Muscle layer of colon (tissue), 2 donors: ENCODE measurements around the gene JAKMIP3.
A peak's percentile ranks its signal among the peaks of the same experiment; 100 is the strongest.

ENCODE experiments used
- H3K27ac ChIP-seq: one replicate; pipeline ENCODE4 v1.7.0; 2013; ENCODE audit warnings: low read depth, mild to moderate bottlenecking, low read length, moderate library complexity
- H3K27me3 ChIP-seq, 2 donors: one replicate each; pipeline ENCODE4 v1.7.0; 2013; ENCODE audit warnings: low read length in 2 of 2, mild to moderate bottlenecking in 2 of 2; ENCODE audit not compliant: insufficient read depth in 2 of 2, control insufficient read depth in 1 of 2
- H3K36me3 ChIP-seq: one replicate; pipeline ENCODE4 v1.7.0; 2013; ENCODE audit warnings: mild to moderate bottlenecking, low read length; ENCODE audit not compliant: insufficient read depth
- H3K4me1 ChIP-seq: one replicate; pipeline ENCODE4 v1.7.0; 2013; ENCODE audit warnings: mild to moderate bottlenecking, low read length; ENCODE audit not compliant: insufficient read depth
- H3K4me3 ChIP-seq, 2 donors: one replicate each; pipeline ENCODE4 v1.7.0; 2013; ENCODE audit warnings: low read length in 2 of 2, low read depth in 1 of 2, mild to moderate bottlenecking in 1 of 2, moderate library complexity in 1 of 2
- H3K9ac ChIP-seq: one replicate; pipeline ENCODE4 v1.7.0; 2013; ENCODE audit warnings: low read length
- H3K9me3 ChIP-seq: one replicate; pipeline ENCODE4 v1.7.0; 2013; ENCODE audit warnings: mild to moderate bottlenecking, low read length
- donor health status: abdominal sarcoma.
- donor health status: Adenocarcinoma of cecum.

Gene JAKMIP3

GRCh38 chr10:132059760-132060508 lies 5.8 kb upstream of the JAKMIP3 start:
- H3K4me1 ChIP-seq = no peaks in the 10 kb centered on the region
- H3K9me3 ChIP-seq = no peaks in the 10 kb centered on the region
- H3K9ac ChIP-seq = no peak overlapping the region
- H3K27ac ChIP-seq = no peak overlapping the region
- H3K27me3 ChIP-seq = no peaks in the 10 kb centered on the region
- H3K36me3 ChIP-seq = no peaks in the 10 kb centered on the region
- H3K4me3 ChIP-seq = no peak overlapping the region

- Histone ChIP-seq H3K36me3 (no peaks in the 10 kb centered on the region), H3K27me3 (no peaks in the 10 kb centered on the region), H3K9me3 (no peaks in the 10 kb centered on the region), H3K4me3 (no peak overlapping the region), H3K9ac (no peak overlapping the region), H3K27ac (no peak overlapping the region), H3K4me1 (peaks cover 5% of the 10 kb centered on the region)
Measured at GRCh38 chr10:132061030-132061429, 4.7 kb upstream of the JAKMIP3 start.

- no peak overlapping the region for H3K27ac ChIP-seq
- H3K9ac ChIP-seq = no peak overlapping the region
- peaks cover 8% of the 10 kb centered on the region for H3K4me1 ChIP-seq
- no peaks in the 10 kb centered on the region for H3K36me3 ChIP-seq
- H3K9me3 ChIP-seq = no peaks in the 10 kb centered on the region
- no peak overlapping the region for H3K4me3 ChIP-seq
- no peaks in the 10 kb centered on the region for H3K27me3 ChIP-seq
Measured at GRCh38 chr10:132061465-132061864, 4.3 kb upstream of the JAKMIP3 start.

- no peak overlapping the region for H3K27ac ChIP-seq
- H3K4me1 ChIP-seq = peaks cover 12% of the 10 kb centered on the region
- no peaks in the 10 kb centered on the region for H3K9me3 ChIP-seq
- H3K9ac ChIP-seq = no peak overlapping the region
- no peaks in the 10 kb centered on the region for H3K36me3 ChIP-seq
- H3K4me3 ChIP-seq = no peak overlapping the region
- no peaks in the 10 kb centered on the region for H3K27me3 ChIP-seq
Measured at GRCh38 chr10:132062116-132062515, 3.6 kb upstream of the JAKMIP3 start.

- no peak overlapping the region for H3K4me3 ChIP-seq
Measured at GRCh38 chr10:132062641-132063390, 2.9 kb upstream of the JAKMIP3 start.

GRCh38 chr10:132063432-132063831 lies 2.3 kb upstream of the JAKMIP3 start:
- Histone ChIP-seq H3K4me3 (no peak overlapping the region), H3K27me3 (no peaks in the 10 kb centered on the region), H3K36me3 (no peaks in the 10 kb centered on the region), H3K4me1 (peaks cover 12% of the 10 kb centered on the region), H3K9ac (no peak overlapping the region), H3K27ac (no peak overlapping the region), H3K9me3 (no peaks in the 10 kb centered on the region)

More at GRCh38 chr10:132062641-132063390, 2.9 kb upstream of the JAKMIP3 start:
- no peak overlapping the region for H3K9ac ChIP-seq
- no peaks in the 10 kb centered on the region for H3K36me3 ChIP-seq
- no peaks in the 10 kb centered on the region for H3K9me3 ChIP-seq
- H3K4me1 ChIP-seq = peaks cover 12% of the 10 kb centered on the region
- H3K27ac ChIP-seq = no peak overlapping the region
- no peaks in the 10 kb centered on the region for H3K27me3 ChIP-seq

GRCh38 chr10:132064082-132064755 lies 1.5 kb upstream of the JAKMIP3 start:
- H3K27me3 ChIP-seq = no peaks in the 10 kb centered on the region
- no peak overlapping the region for H3K4me3 ChIP-seq
- H3K27ac ChIP-seq = no peak overlapping the region
- no peaks in the 10 kb centered on the region for H3K36me3 ChIP-seq
- H3K9ac ChIP-seq = no peak overlapping the region
- peaks cover 12% of the 10 kb centered on the region for H3K4me1 ChIP-seq
- H3K9me3 ChIP-seq = no peaks in the 10 kb centered on the region

GRCh38 chr10:132064771-132065437 lies 842 bp upstream of the JAKMIP3 start:
- Histone ChIP-seq H3K4me1 (peaks cover 12% of the 10 kb centered on the region), H3K27me3 (no peaks in the 10 kb centered on the region), H3K4me3 (peak overlapping the region in 1 of 2 donors; percentile 83), H3K36me3 (no peaks in the 10 kb centered on the region), H3K9ac (peak overlapping the region; percentile 56), H3K9me3 (no peaks in the 10 kb centered on the region), H3K27ac (peak overlapping the region; percentile 75)

- no peaks in the 10 kb centered on the region for H3K9me3 ChIP-seq
- H3K27me3 ChIP-seq = no peaks in the 10 kb centered on the region
- H3K36me3 ChIP-seq = no peaks in the 10 kb centered on the region
- peak overlapping the region; percentile 56 for H3K9ac ChIP-seq
- H3K4me1 ChIP-seq = peaks cover 12% of the 10 kb centered on the region
- peak overlapping the region; percentile 35 for H3K27ac ChIP-seq
- peak overlapping the region; percentile 43 to 83 for H3K4me3 ChIP-seq
Measured at GRCh38 chr10:132066186-132066585, 440 bp downstream of the JAKMIP3 start.

- Histone ChIP-seq H3K4me3 (peak overlapping the region; percentile 43 to 83), H3K27ac (peak overlapping the region; percentile 35)
Measured at GRCh38 chr10:132066812-132067211, 1.1 kb downstream of the JAKMIP3 start.

More at GRCh38 chr10:132066812-132067211, 1.1 kb downstream of the JAKMIP3 start:
- H3K9ac ChIP-seq = peak overlapping the region; percentile 56
- H3K36me3 ChIP-seq = no peaks in the 10 kb centered on the region
- H3K9me3 ChIP-seq = no peaks in the 10 kb centered on the region
- H3K4me1 ChIP-seq = peaks cover 12% of the 10 kb centered on the region
- H3K27me3 ChIP-seq = no peaks in the 10 kb centered on the region
